GM10847 (cell line): ENCODE data around the gene CLDND2.

Experiments used
- POLR2A ChIP-seq: IDR thresholded peaks from 2 replicates; pipeline ENCODE4 v1.6.1; 2011; ENCODE audit not compliant: insufficient read length; ENCODE audit errors: extremely low read depth

Gene CLDND2

DNA sequence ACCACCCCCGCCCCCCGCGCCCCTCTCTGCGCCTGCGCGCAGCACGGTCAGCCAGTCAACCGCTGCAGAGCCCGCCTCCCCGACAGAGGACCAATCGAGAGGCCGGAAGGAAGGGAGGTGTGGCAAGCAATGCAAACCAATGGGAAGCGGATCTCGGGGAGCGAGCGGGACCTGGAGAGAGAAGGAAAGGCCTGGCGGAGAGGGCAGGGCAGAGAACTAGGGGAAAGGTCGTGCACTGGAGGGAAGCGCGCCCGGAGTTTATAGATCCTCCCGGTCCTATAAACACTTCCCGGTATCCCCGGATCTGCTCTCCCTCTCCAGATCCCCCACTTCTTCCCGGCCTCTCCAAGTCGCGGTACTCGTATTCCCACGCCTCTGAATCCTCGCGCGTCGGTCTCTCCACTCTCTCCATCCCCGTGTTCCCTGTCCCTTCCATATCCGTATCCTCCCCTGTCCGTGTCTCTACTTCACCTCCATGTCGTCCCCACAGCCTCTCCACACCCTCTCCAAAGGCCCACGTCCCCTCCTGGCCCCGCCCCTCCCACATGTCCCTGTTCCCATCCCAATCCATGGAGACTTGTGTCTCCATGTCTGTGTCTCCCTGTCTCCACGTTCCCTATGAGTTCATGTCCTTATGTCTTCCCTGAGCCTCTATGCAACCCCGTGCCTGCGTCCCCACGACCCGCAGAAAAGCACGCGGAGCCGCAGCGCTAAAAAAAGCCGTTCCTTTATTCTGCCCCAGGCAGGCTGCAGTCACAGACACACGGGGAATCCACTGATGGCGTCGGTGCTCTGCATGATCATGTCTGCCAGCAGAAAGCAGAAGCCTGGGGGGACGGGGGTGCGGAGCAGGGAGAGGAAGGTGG lies 2.2 kb downstream of the CLDND2 start:
- TF ChIP-seq POLR2A, result peak; percentile 39

DNA sequence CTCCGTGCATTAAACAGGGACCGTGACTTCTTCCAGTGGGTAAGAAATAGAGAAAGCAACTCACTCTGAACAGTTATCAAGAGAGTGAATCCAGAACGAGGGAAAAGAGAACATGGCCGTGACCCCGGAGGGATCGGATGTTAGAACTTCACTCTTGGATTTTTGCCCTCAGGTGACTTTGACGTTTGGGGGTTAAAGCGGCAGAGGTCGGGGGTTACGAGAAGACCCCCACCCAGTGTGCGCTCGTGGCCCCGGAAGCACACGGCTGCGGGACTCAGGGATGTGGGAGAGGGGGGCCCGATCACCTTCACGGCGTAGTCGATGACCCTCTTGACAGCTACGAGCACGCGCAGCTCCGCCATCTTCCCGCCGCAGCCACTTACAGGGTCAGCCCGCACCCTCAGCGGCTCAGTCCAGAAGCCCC lies 2.8 kb downstream of the CLDND2 start, which contains the start of gene ETFB:
ETFB (minus strand) TSS at position 424 of the 424 bp plus-strand sequence; CDS start at position 362, 62 bp downstream.
- TF ChIP-seq POLR2A, result peak; percentile 69

DNA sequence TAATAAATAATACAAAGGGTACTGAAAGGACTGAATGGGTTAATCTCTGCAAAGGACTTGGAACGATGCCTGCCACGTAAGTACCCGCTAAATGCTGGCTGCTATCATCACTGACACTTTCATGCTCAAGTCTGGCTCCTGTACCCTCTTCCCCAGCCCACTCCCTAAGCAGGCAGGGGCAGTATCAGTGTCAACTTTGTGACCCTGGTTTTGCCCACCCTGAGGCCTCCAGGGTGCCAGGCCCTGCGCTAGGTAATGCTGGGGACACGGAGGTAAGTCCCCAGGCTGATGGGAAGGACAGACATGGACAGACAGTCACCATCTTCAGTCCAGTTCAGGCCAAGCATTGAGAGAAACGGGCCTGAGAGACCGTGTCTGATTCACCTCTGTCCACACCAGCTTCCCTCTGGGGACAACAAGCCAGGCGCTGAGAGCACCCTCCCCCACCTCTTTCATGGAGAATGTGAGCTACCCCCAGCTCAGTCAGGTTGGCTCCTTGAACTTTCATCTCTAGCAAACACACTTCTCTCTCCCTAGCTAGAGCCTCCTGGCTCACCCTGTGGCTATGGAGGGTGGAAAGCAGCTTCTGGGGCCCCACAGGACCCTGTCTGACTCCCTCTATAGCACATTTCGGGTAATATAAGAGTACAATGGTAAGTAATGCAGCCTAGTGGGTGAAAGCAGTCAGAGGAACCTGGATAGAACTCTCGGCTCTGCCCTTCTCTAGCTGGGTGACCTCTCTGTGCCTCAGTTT lies 3.4 kb downstream of the CLDND2 start:
- TF ChIP-seq POLR2A, result no peak

DNA sequence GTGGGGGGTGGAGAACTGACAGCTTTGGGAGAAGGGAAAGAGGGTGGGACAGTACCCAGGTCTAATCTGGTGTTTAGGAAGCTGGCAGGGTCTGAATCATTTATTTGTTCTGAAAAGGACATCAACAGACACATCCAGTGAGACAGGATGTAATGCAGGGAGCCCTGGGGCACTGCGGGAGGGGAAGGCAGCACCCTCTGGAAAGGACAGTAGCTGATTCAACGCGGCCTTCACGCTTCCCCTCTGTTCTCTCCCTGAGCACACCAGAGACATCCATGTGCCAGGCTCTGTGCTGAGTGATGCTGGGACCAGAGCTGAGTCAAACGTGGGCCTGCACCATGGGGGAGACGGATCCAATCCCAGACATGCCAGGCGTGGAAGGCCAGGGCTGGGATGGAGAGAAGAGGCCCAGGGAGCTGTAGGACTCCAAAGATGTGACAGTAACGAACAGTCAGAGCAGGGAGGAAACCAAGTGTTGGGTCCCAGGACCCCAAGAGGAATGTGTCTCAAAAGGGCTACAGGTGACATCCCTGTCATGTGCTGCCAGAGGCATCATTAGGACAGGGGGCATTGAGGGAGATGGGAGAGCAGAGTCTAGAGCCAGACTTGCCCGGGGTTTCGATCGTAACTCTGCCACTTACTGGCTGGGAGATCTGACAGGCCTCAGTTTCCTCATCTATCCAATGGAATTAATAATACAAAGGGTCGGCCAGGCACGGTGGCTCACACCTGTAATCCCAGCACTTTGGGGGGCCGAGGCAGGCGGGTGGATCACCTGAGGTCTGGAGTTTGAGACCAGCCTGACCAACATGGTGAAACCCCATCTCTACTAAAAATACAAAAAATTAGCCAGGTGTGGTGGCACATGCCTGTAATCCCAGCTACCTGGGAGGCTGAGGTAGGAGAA lies 4.3 kb downstream of the CLDND2 start:
- no peak for TF ChIP-seq POLR2A

DNA sequence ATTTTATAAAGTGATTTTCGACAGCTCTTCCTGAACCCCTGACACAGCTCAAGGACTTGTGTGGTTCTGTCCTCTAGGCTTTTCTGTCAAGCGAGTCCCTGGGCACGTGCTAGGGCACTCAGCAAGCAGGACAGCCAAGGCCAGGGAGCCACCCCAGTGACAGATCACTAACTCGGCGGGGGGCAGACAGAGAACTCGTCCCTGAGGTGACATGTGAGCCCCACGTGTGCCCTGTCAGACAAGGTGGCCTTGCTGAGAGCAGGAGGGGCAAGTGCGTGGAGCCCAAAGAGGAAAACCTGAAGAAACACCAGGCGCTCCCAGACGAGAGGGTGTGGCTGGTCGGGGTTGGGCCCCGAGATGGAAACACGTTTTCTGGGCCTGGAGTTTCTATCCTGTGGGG lies 7.6 kb downstream of the CLDND2 start:
- TF ChIP-seq POLR2A, result no peak

DNA sequence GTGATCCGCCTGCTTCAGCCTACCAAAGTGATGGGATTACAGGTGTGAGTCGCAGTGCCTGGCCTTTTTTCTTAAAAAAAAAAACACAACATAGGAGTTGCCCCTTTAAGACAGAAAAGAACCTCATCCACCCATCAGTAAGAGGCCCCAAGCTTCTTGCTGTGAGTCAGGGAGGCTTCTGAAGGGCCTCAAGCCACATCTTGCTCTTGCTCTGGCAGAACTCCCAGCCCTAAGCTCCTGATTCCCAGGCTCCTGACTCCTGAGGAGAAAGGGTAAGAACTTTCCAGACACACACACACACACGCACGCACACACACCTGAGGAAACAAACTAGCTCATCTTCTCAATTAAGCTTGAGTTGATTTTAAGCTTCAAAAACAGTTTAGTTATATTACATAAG lies 9.5 kb downstream of the CLDND2 start:
- no peak for TF ChIP-seq POLR2A

DNA sequence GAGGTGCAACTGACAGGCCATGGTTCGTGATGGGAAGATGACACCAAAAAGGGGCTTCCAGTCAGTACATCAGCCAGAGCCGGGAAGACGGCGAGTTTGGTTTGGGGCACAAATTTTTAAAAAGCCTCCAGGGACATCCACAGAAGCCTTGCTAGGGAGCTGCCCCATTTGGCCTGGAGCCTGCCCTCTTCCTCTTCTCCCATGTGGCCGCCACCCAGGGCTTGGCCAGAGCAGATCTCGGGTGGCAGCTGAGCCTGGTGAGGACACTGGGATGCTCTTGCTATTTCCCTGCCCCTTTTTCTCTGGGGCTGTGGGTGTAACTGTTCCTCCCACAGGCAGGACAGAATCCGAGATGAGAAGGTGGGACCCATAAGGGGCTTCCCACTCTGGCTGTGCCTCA lies 10.9 kb downstream of the CLDND2 start:
- no peak for TF ChIP-seq POLR2A

DNA sequence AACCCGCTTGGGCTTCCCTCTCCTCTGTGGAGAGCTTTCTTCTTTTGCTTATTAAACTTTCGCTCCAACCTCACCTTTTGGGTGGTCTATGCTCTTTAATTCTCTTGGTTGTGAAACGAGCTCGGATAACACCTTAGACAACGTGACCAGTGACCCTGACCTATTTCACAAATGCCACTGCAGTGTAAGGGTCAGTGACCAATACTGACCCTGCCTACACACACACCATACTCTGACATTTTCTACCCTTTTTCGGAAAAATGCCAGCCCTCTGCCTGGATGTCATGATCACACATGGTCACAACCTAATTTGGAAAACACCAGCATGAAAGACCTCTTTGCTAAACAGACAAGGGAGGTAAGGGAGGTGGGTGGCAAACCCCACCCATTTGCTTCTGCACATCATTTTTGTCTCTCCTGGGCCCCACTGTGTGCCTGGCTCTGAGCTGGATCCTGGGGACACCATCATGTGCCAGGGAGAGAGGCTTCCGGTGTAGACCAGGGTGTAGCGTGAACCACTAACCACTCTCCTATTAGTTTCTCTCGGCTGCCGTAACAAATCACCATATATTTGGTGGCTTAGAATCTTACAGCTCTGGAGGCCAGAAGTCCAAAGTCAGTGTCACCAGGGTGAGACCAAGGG lies 12.5 kb downstream of the CLDND2 start:
- TF ChIP-seq POLR2A, result no peak

DNA sequence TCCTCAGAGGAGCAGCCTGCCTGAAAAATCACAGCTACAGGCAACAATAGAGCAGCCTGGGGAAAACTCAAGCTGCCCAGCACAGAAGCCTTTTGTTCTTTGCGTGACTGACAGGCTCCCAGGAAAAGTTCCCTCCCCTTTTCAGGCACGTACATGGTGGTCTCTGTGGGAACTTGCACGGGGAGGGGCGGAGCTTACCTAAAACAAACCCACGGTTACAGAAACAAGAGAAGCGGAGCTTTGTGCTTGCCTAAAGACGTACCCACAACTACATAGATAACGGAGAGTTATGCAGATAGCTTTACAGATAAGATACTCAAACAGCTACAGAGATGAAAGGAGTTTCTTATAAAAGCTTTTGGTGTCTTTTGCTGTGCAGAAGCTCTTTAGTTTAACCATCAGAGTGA lies 14.1 kb downstream of the CLDND2 start:
- TF ChIP-seq POLR2A, result no peak

DNA sequence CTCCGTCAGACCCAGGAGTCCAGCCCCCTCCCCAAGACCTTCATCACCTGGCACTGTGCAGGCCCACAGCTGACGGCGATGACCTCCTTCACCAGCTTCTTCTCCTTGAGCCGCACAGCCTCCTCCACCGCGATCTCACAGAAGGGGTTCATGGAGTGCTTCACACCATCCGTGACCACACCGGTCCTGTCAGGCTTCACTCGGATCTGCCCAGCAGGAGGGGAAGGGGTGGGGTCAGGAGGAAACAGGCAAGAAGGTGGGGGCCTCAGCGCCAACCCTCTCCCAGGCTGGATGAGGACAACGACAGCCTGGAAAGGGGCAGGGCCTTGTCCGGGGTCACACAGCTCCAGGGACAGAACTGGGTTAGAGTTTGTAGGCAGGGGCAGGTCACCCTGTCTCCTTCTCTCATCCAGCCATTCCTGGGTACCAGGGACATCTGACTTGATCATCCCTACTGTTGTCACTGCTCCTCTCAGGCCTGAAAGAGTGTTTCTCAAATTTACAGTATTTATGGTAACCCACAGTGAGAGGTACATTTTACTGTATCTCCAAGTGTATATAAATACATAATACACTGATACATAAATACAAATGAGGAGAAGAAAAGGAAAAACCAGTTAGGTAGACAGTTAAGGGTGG lies 14.6 kb downstream of the CLDND2 start:
- TF ChIP-seq POLR2A, result no peak

DNA sequence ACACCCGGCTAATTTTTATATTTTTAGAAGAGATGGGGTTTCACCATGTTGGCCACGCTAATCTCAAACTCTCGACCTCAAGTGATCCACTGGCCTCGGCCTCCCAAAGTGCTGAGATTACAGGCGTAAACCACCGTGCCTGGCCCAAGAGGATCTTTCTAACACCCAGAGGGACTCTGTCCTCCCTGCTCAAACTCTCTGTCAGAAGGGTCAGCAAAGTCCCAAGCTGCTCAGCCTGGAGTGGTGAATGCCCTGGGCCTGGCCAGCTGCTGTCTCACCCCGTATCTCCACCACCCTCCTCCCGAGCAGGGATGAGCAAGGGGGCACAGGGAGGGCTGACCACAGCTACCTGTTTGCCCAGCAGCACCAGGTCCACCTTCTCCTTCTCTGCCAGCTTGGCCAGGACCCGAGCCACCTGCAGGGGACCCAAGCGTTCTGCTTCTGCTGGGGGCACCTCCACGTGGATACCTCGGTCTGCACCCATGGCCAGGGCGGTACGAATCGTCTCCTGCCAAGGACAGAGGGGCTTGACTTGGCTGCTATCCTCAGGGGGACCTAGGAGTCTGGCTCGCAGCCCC lies 15.9 kb downstream of the CLDND2 start:
- no peak for TF ChIP-seq POLR2A

DNA sequence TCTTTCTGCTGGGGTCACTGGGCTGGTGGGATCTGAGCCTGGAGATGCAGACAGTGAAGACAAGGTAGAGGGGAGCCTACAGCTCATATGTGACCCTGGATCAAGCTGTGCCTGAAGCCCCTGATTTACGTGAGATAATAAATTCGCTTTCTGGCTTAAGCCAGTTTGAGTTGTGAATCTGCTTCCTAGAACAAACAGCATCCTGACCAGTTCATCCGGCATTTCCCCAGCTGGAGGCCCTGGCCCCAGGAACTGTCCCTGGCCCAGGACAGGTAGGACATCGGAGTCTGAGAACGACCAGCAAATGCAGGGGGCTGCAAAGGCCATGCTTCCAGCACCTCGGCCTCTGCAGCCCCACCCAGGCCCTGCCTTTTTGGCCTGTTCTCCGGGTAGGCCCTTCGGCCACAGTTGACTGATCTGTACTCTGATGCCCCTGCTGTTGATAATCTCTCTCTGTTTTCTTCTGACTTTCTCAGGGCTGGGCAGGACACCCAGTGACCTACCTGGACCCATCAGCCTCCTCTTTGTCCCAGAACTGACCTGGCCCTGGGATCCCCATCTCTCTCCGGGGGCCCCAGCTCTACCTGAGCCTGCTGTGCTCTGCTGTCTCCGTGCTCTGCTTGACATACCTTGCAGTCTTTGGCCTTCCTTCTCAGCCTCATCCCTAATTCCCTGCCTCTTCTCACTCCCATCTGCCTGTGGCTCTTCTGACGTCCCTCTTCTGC lies 17.4 kb downstream of the CLDND2 start:
- no peak for TF ChIP-seq POLR2A

DNA sequence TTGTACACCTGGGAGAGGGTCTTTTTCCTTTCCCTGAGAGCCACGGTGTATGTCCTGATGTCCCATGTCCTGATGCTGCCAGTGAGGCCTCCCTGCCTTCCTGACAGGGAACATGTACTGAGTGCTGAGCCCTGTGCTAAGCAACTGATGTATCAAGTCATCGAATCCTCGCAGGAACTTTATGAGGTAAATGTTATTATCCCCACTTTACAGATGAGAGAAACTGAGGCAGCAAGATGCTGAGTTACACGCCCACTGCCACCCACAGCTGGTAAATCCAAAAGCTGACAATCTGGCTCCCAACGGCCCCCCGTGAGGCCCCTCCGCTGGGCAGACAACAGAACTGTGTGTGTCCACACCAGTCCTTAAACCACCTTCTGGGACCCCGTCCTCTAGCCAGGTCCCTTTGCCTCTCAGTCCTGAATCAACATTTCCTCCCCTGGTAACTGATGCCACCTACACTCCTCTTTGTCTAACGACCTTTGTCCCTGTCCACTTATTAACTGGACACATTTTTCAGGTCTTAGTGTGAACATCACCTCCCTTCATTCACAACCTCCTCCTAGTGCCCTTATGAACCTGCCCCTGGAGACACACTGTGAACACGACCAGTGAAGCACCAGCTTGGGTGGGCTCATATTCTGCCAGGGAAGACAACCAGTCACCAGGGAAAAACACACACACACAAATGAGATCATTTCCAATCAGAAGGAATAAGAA lies 21.4 kb downstream of the CLDND2 start:
- TF ChIP-seq POLR2A, result no peak
